A673 (cell line): ENCODE measurements around the gene GCC1. TPM values are rescaled to one million over a fixed set of nuclear protein-coding genes. Genes with fewer than 3 reads are reported as not detected.

Source experiments
- Bru-seq: library from RNA; stranded (reverse); fragments of 400-500 nt; gene quantifications from one replicate; lab custom pipeline; 2021; lab: Mats Ljungman, UMichigan
- BruChase-seq, 2 experiments: library from RNA; stranded (reverse); fragments of 400-500 nt; gene quantifications; one replicate each; lab custom pipeline; 2021; lab: Mats Ljungman, UMichigan
- BruUV-seq: library from RNA; stranded (reverse); fragments of 400-500 nt; replicated peaks from 2 replicates; lab custom pipeline; 2021; lab: Mats Ljungman, UMichigan
- CTCF ChIA-PET: fragments of 300-600 bp; sonication (Branson Sonifier 250); formaldehyde crosslinking; loops from one replicate; lab custom pipeline; 2022; ENCODE audit warnings: antibody characterized with exemption; lab: Charles Lee
- POLR2A ChIA-PET: fragments of 300-600 bp; sonication (Branson Sonifier 250); formaldehyde crosslinking; loops from one replicate; lab custom pipeline; 2022; ENCODE audit warnings: antibody characterized with exemption; ENCODE audit not compliant: low non-redundant PET; lab: Charles Lee
- DNase-seq: peaks from one replicate; pipeline ENCODE4 v3.0.0-alpha.2; 2015; ENCODE audit warnings: low spot score
- H3K27ac ChIP-seq: fragments of 200-600 bp; sonication (generic); 2 replicates; pipeline ENCODE4 v1.5.1; 2016; ENCODE audit warnings: mixed run types, low read depth, mild to moderate bottlenecking, mixed read lengths, antibody characterized with exemption, low read length; ENCODE audit not compliant: poor library complexity, severe bottlenecking
- H3K27me3 ChIP-seq: fragments of 200-600 bp; sonication (generic); replicated peaks from 2 replicates; pipeline ENCODE4 v1.6.1; 2017; ENCODE audit warnings: mixed run types, low read depth, mild to moderate bottlenecking, mixed read lengths, antibody characterized with exemption, low read length; ENCODE audit not compliant: insufficient read depth, poor library complexity
- H3K36me3 ChIP-seq: fragments of 200-600 bp; sonication (generic); 2 replicates; pipeline ENCODE4 v1.6.1; 2016; ENCODE audit warnings: mixed run types, mild to moderate bottlenecking, mixed read lengths, antibody characterized with exemption, low read length; ENCODE audit not compliant: insufficient read depth, poor library complexity, severe bottlenecking
- H3K4me1 ChIP-seq: fragments of 200-600 bp; sonication (generic); 2 replicates; pipeline ENCODE4 v1.6.1; 2017; ENCODE audit warnings: mixed run types, mild to moderate bottlenecking, mixed read lengths, antibody characterized with exemption, low read length; ENCODE audit not compliant: insufficient read depth, poor library complexity, severe bottlenecking
- H3K4me3 ChIP-seq: fragments of 200-600 bp; sonication (generic); 2 replicates; pipeline ENCODE4 v1.5.1; 2016; ENCODE audit warnings: low read depth, mixed run types, mild to moderate bottlenecking, mixed read lengths, low read length; ENCODE audit not compliant: poor library complexity, severe bottlenecking
- H3K9me3 ChIP-seq: fragments of 200-600 bp; sonication (generic); 2 replicates; pipeline ENCODE4 v1.6.1; 2016; ENCODE audit warnings: mixed run types, low read depth, mild to moderate bottlenecking, mixed read lengths, antibody characterized with exemption, low read length; ENCODE audit not compliant: poor library complexity, severe bottlenecking
- CTCF ChIP-seq: fragments of 300-800, 200-600 bp; sonication (generic); conservative IDR thresholded peaks from 2 replicates; pipeline ENCODE4 v1.5.1; 2017; ENCODE audit warnings: low read depth, mild to moderate bottlenecking, antibody characterized with exemption, low read length, moderate library complexity, mixed read lengths
- EZH2 ChIP-seq: fragments of 200-600 bp; sonication (generic); IDR thresholded peaks from 2 replicates; pipeline ENCODE4 v1.6.1; 2017; ENCODE audit warnings: borderline replicate concordance, low read depth, mild to moderate bottlenecking, mixed read lengths, antibody characterized with exemption, low read length; ENCODE audit not compliant: poor library complexity, severe bottlenecking
- intact Hi-C: fragments of 100-400 bp; cut with micrococcal nuclease; formaldehyde crosslinking; loops from one replicate; pipeline ENCODE4 v1.10.0; 2022; ENCODE audit not compliant: unreplicated experiment
- long read RNA-seq: library from polyadenylated mRNA; stranded (forward); transcript quantifications from one replicate; pipeline ENCODE4 v2.0.0, GENCODE V29; 2022
- total RNA-seq: library from RNA; stranded (reverse); gene quantifications from 2 replicates; pipeline ENCODE4 v1.2.3, GENCODE V29; 2021

The GCC1 gene, protein sequence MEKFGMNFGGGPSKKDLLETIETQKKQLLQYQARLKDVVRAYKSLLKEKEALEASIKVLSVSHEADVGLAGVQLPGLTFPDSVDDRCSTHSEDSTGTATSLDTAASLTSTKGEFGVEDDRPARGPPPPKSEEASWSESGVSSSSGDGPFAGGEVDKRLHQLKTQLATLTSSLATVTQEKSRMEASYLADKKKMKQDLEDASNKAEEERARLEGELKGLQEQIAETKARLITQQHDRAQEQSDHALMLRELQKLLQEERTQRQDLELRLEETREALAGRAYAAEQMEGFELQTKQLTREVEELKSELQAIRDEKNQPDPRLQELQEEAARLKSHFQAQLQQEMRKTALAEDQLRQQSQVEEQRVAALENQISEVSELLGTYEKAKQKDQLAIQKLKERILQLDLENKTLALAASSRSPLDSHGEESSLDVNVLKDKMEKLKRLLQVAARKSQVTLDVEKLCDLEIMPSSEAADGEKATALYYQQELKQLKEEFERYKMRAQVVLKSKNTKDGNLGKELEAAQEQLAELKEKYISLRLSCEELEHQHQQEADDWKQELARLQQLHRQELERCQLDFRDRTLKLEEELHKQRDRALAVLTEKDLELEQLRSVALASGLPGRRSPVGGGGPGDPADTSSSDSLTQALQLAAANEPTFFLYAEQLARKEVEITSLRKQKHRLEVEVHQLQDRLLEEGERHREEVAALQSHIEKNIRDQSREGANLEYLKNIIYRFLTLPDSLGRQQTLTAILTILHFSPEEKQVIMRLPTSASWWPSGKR
- total RNA-seq (15.2 and 15.5 TPM in 2 replicates), Bru-seq, nascent RNA (percentile 72 among the genes with signal in this experiment), BruChase-seq, experiment 1, labeled RNA remaining after a 2-hour chase (percentile 91 among the genes with signal in this experiment), BruChase-seq, experiment 2, labeled RNA remaining after a 6-hour chase (percentile 74 among the genes with signal in this experiment)
- long read RNA-seq, full-length matches to known transcripts, result 40 of 40 reads
- long read RNA-seq, partial matches to known transcripts, result 0 of 40 reads
- long read RNA-seq, other reads (novel, unspliced or antisense), result 0 of 40 reads

DNA sequence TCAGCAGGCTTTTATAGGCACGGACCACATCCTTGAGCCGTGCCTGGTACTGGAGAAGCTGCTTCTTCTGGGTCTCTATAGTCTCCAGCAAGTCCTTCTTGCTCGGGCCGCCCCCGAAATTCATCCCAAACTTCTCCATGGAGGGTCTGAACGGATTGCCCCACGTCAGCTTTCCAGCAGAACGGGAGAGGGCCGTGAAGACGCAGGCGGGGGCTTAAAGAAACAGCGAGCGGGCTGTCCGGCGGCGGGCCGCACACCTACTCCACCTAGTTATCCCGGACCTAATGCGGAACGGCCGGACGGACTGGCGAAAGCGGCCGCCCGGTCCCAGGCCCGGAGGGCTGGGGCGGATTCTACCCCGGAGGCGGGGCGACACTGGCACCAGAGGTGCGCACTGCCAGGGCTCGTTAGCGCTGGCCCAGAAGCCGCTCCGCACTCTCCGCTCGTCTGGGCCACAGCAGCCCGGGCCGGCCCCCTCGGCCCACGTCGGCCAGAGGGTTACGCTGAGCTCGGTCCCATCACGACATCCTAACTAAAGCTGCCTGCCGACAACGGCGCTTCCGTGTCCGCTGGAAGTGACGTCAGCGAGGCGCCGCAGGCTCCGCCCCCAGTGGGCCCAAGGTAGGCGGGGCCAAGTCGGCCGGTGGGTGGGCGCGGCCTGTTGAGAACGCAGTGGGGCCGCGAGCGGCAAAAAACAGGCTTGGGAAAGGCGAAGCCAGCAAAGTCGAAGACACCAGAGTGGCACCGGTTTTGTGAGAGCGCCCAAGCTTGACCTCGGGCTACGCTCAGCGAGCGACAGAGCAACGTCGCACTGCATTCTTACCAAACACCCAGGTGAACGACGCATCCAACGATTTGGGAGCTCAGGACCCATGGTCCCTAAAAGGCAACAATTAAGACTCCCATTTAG lies at the start of gene GCC1:
Gene GCC1, minus strand, starts transcription at position 553 of the 910 bp plus-strand sequence. Its CDS starts 414 bp downstream, at position 139.
- Histone ChIP-seq H3K4me3 (peak within 1 kb of the TSS; percentile 90), H3K4me1 (peaks cover 17% of the 10 kb centered on the region), H3K27ac (peak within 1 kb of the TSS; percentile 74), H3K27me3 (no peaks in the 10 kb centered on the region), H3K9me3 (no peaks in the 10 kb centered on the region), H3K36me3 (peaks cover 12% of the 10 kb centered on the region)
- ChIA-PET POLR2A (interaction anchor here (0.6 kb wide), 1 partner anchor 236 kb away, joined by 3 read pairs; no protein-coding TSS in a partner anchor), CTCF (interaction anchor here (0.5 kb wide), 1 partner anchor 89 kb away, joined by 5 read pairs; no protein-coding TSS in a partner anchor)
- TSS peak; percentile 47 for BruUV-seq
- DNase-seq, result peak; percentile 91
- TF ChIP-seq CTCF (no peak), EZH2 (no peak)
- intact Hi-C loops, result loop anchor here (5.0 kb wide), 2 partner anchors 238 to 622 kb away; no protein-coding TSS in a partner anchor

GRCh38 chr7:127632276-127632910 lies 47.0 kb upstream of the GCC1 start:
- Histone ChIP-seq H3K36me3 (no peaks in the 10 kb centered on the region), H3K9me3 (no peaks in the 10 kb centered on the region), H3K4me1 (no peaks in the 10 kb centered on the region), H3K27me3 (no peaks in the 10 kb centered on the region), H3K27ac (no peak overlapping the region), H3K4me3 (no peak overlapping the region)
- no peak for DNase-seq
- intact Hi-C loops, result no loop called here
- BruUV-seq, result no TSS peak
- ChIA-PET CTCF (no interaction called here), POLR2A (no interaction called here)
- TF ChIP-seq CTCF (no peak), EZH2 (no peak)
